K562 (cell line): ENCODE results near the gene CREG2. TPM values are rescaled to one million over a fixed set of nuclear protein-coding genes. Genes with fewer than 3 reads are reported as not detected.

ENCODE experiments used
- HES1 ChIP-seq: fragments of 450-650 bp; IDR thresholded peaks from 2 replicates; pipeline ENCODE4 v1.6.1; 2016; ENCODE audit warnings: low read depth, mild to moderate bottlenecking, moderate library complexity
- MCM2 ChIP-seq: fragments of 450-650 bp; IDR thresholded peaks from 2 replicates; pipeline ENCODE4 v1.6.1; 2017; ENCODE audit warnings: low read depth, mild to moderate bottlenecking
- TFAP4 ChIP-seq: sonication (generic); formaldehyde crosslinking; IDR thresholded peaks from 2 replicates; pipeline ENCODE4 v1.8.0; 2022; ENCODE audit warnings: missing genetic modification reagents, mild to moderate bottlenecking, moderate library complexity, borderline replicate concordance
- ZBTB49 ChIP-seq: sonication (generic); formaldehyde crosslinking; IDR thresholded peaks from 2 replicates; pipeline ENCODE4 v1.8.0; 2022; ENCODE audit warnings: missing genetic modification reagents, mild to moderate bottlenecking, borderline replicate concordance
- ZNF395 ChIP-seq: fragments of 200-800 bp; sonication (Bioruptor generic); IDR thresholded peaks from 2 replicates; pipeline ENCODE4 v1.6.1; 2017; ENCODE audit warnings: missing genetic modification characterization, missing compliant biosample characterization
- polyA plus RNA-seq, 8 experiments: library from polyadenylated mRNA; depleted of rRNA in 4 of 8; stranded (reverse) in 5 of 8; unstranded in 3 of 8; fragments of >200 nt; fragmentation: Nextera tagmentation in 2 of 8; fragmentation: Illumina TruSeq in 1 of 8; extraction: Ambion mirVana in 2 of 8; extraction: Trizol in 1 of 8; gene quantifications; 2 replicates each; pipeline versions ENCODE4 v1.2.1 to v1.2.3, GENCODE V29; 2011 to 2014; ENCODE audit warnings: inconsistent platforms in 1 of 8, missing spikeins in 1 of 8
- total RNA-seq, 7 experiments: library from RNA; depleted of rRNA in 6 of 7; stranded (reverse); fragments of >200 nt in 6 of 7; fragmentation: Illumina TruSeq in 2 of 7; extraction: Trizol in 2 of 7; gene quantifications; 2 replicates each; pipeline versions ENCODE4 v1.2.1 to v1.2.3, GENCODE V29; 2011 to 2021; ENCODE audit warnings: low replicate concordance in 1 of 7

Gene CREG2
- total and polyA plus RNA-seq, 9 of the 15 experiments (the other 6 are each of a cell fraction or from before 2014, with no cell fraction given) = not detected

- TF ChIP-seq ZNF395 (CRISPR knock-in tag) = no peak
- no peak for TF ChIP-seq HES1
- TF ChIP-seq MCM2 = no peak
- no peak for TF ChIP-seq ZBTB49 (CRISPR knock-in tag)
- TF ChIP-seq TFAP4 (CRISPR knock-in tag) = no peak
- TF ChIP-seq, all 486 proteins: peak for 0
Measured at GRCh38 chr2:101400506-101401325, 13.4 kb upstream of the CREG2 start (continued).
